ENCODE results near the gene SETBP1.

The SETBP1 gene

DNA sequence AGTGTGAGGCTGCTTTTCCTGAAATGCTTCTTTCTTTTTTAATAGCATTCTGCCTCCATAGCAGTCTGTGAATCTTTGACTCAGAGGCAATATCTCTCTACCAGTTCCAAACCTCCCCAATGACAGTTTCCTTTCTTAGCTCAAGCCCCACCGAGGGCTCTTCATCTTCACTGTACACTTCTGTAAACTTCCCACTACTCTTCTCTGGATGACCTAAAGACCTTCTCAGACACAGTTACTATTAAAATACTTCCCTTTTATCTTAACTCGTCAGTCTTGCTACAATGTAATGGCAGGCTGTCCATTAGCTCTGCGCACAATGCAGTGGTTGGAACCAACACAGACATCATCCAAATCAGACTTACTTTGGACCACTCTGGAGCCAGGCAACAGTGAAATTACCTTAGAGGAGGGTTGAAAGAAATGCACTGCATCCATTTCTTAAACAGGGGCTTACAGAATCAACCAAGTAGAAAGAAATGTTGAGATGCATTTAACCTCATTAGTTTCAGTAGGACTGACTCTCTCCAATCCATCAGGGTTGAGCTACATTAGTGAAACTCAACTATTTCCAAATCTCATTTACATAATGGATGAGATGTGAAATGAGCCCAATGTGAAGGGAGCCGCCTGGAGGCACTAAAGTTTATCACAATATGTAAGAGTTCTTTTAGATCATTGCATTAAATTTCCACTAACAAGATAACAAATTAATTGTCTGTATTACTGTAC, 343.8 kb downstream of the SETBP1 start:
- ATAC-seq = no peak
- no peak for DNase-seq

DNA sequence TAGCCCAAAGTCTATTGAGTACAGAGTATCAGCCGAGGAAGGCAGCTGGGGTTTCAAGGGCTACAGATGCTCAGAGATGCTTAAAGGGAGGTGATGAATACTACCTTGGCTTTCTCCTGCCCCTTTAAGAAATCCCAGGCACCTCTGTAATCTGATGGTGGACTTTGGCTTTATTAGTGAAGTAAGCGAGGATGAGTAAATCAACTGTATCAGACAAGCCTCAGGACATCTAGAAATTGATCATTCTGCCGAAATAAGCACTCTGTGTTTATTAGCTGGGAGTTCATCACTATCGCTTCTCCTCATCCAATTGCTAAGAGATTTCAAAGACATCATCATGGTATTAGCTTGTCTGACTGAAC, 344.4 kb downstream of the SETBP1 start:
- ATAC-seq = no peak
- DNase-seq = no peak

DNA sequence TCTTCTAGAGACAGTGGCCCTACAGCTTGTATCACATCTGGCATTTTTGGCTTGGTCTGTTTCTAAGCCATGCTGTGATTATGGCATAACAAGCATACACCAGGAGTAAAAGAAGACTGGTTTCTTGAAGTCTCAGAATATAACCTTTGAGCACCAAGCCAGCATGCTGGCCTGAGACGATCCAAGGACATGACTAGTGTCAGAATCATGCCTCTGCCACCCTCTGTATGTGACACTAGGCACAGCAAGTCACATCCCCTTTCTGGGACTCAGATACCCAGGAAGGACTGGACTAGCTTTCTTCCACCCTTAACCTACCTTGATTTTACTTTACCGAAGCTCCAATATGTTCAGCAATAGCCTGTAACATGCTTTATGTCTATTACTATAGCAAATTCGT, 345.5 kb downstream of the SETBP1 start:
- ATAC-seq = no peak
- DNase-seq = no peak

DNA sequence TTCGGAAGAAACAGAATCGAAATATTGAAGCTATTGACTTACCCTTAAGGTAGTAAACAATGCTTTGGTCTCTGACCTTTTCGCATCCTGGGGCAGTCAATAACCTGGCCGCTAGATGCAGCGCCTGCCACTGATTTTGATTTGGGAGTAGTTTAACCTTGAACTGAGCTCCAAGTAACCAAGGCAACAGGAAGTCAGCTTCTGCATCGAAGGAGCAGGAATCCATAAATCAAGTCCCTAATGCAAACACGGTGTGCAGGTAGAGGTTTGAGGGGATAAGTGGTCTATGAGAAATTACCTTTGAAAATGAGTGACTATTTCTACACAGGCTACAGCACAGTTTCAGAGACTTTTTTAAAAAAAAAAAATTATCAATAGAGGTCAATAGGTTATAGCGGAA, 353.5 kb downstream of the SETBP1 start:
- DNase-seq (no peak), ATAC-seq (no peak)

DNA sequence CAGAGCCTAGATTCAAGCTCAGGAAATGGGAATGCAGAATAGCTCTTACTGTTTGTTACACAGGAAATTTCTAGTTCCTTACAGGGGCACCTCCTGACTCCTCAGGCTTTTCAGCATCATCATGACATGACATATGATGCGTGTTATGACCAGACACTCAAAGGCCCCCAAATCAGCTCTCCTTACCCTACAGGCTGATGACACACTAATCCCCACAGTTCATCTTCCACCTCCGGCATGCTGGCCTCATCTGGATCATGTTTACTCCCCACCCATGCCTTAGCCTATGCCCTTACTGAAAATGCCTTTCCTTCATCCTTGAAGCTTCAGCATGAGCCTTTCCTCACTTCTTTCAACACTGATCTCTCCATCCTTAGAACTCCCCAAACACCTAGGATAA, 356.9 kb downstream of the SETBP1 start:
- ATAC-seq = no peak
- DNase-seq = no peak

DNA sequence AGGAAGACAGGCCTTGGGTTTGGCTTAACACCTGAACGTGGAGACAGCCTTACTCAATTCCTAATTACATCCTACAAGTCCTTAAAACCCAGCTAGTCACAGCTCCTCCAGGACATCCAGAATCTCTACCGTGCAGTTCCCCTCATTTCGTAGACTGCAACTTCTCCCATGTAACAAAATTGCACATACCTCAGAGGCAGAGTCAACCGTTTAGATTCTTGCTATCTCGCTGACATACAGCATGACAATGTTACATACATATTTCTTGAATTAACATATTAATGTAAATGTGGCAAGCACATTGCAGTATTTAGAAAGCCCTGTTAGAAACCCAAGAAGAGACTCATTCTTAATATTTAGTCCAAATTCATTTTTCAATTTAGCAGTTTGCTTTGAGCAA, 358.7 kb downstream of the SETBP1 start:
- ATAC-seq (no peak), DNase-seq (no peak)

GRCh38 chr18:45040879-45041278, 360.2 kb downstream of the SETBP1 start:
- DNase-seq (no peak), ATAC-seq (no peak)

- no peak for DNase-seq
- no peak for ATAC-seq
Measured at GRCh38 chr18:45044787-45045186, 364.1 kb downstream of the SETBP1 start.

DNA sequence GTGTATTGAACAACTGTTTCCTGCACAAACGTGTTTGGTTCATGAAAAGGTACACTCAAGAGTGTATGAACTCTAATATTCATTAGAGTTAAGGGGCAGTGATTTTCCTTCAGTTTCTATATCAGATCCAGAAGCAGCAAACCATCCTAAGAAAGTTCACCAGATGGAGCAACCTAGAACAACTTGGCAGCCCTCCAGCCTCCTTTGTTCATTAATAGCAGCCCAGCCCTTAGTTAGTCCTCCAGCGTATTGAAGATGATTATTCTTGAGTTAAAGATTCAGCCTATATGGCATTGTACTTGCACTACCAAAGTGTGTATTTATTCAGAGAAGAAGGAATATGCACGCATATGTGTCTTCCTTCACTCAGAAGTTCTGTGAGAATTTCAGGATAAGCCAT, 365.5 kb downstream of the SETBP1 start:
- DNase-seq = no peak
- no peak for ATAC-seq

GRCh38 chr18:45046961-45047360, 366.3 kb downstream of the SETBP1 start:
- no peak for DNase-seq
- ATAC-seq = no peak

- ATAC-seq = no peak
Measured at GRCh38 chr18:45049578-45050319, 369.1 kb downstream of the SETBP1 start.

GRCh38 chr18:45050712-45051601, 370.3 kb downstream of the SETBP1 start:
- DNase-seq (no peak), ATAC-seq (no peak)

More at GRCh38 chr18:45049578-45050319, 369.1 kb downstream of the SETBP1 start:
- no peak for DNase-seq

DNA sequence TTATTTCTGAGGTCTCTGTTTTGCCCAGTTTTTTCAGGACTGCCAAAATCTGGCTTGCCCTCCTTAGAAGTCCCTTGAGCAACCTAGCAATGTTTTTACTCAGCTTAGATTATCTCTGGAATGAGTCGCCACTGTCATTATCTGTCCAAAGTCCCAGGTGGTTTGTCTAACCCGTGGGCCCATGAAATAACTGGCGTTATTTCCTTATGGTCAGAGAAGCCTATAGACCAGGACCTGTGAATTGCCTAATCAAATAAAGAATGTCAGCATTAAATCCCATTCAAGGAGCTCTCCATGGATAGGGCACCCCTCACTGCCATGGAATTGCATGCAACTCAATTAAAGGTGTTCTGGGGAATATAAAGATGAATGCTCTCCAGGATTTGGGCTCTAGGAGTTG, 373.9 kb downstream of the SETBP1 start:
- ATAC-seq (no peak), DNase-seq (no peak)

- DNase-seq = no peak
- ATAC-seq = no peak
Measured at GRCh38 chr18:45055811-45056210, 375.1 kb downstream of the SETBP1 start.

- DNase-seq (no peak), ATAC-seq (no peak)
Measured at GRCh38 chr18:45056926-45057325, 376.2 kb downstream of the SETBP1 start.

DNA sequence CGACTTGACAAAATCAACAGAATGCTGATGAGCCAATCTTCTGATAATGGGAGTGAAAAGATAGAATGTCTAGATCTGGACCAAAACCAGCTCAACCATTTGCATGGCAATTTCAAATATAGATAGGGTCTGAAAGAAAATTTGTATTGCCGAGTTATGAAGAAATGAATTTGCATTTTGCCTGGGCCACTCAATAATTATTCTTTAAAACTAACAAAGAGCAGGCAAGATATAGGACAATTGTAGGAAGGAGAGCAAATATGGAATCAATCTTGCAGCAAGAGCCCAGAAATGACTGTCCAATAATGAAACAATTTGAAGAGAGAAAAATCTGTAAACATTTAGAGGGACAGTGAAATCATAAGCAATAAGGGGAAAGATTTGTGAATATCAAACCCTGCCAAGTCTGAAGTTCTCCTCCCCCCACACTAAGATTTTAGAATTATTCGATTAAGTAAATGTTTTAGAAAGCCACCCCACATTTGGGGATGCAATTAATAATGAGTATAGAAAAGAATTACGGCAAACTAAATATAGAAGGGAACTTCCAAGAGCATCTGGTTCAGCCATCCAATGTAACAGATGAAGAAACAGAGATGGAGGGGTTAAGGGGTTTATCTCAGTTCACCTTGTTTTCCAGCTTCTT, 377.4 kb downstream of the SETBP1 start:
- ATAC-seq (no peak), DNase-seq (no peak)

GRCh38 chr18:45059695-45060094, 379.0 kb downstream of the SETBP1 start:
- peak; percentile 65 for ATAC-seq
- no peak for DNase-seq

DNA sequence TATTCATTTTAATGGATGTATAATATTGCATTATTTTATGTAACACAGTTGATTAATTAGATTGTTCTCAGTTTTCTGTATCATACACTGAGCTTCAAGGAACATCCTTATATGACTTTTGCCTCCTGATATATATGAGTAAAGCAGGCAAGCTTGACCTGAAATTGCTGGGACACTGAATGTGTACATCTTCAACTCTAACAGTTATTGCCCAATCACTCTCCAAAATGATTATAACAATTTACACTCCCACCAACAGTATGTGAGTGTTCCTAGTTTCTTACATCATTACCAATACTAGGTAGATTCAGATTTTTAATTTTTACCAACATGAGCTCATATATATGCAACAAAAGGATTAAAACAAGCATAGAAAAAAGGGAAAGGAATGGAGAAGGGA, 379.4 kb downstream of the SETBP1 start:
- ATAC-seq (no peak), DNase-seq (no peak)

DNA sequence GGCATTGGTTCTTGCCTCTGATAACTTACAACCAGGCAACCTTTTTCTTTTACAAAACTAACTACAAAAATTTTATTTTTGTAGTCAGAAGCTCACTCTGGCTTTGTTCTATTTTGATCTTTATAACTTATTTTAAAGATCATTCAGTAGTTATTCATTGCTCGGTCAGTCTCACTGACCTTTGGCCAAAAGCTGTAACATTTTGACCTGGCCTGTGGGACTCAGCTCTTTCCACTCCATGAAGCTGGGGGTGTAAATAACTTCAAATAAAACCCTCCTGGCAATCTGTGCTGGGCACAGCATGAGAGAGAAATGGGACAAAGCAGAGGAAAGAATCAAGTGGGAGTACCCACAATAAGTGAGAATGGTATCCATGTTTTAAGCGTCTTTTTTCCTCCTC, 380.7 kb downstream of the SETBP1 start:
- DNase-seq = no peak
- ATAC-seq = no peak

GRCh38 chr18:45063246-45064038, 382.8 kb downstream of the SETBP1 start:
- DNase-seq = no peak
- no peak for ATAC-seq

DNA sequence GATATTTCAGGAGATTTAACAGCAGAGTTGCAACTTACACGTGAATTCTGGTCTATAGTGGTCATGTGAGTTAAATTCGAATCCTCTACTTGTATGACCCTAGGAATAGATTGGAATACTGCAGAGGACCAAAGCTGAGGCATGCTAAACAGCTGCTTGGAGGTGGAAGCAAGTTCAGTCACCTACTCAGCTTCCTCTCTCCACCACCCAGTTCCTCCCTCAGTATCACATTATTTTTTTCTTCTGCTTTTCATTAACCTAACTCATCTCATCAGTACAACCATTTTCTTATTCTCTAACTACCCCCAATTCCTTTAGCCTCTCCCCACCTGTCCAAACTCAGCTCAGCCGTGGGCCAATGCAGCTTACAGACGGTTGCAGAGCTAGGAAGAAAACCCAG, 385.5 kb downstream of the SETBP1 start:
- no peak for ATAC-seq
- no peak for DNase-seq

DNA sequence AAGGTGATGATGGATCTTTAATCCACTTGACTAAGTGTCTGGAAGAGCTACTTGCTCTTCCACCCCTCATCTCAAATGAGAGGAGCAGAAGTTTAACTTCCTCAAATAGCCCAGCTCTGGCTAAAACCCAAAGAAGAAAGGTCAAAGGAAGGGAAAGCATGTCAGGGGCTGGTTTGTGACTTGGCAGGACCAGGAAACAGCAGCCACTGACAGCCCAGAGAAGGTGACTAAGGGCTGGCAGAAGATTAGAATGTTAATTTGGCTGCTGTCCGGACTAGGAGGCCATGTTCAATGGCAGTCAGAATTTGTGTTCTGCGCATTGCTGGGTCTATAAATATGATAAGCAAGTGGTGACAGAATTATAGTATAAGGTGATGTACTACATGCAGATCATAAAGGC, 386.2 kb downstream of the SETBP1 start:
- DNase-seq (no peak), ATAC-seq (no peak)

Data from stimulated activated naive CD8-positive, alpha-beta T cell treated with anti-CD3 and anti-CD28 coated beads, Interleukin-15, Interleukin-2, amounts not matched to agents 100 U/mL and 50 U/mL, for 24 hours (primary cell).